SK-N-SH (cell line): ENCODE data around the gene ANKRD13B. TPM values are rescaled to one million over a fixed set of nuclear protein-coding genes. Genes with fewer than 3 reads are reported as not detected.

ENCODE experiments used
- CTCF ChIA-PET: fragments of 300-600, 350-600 bp; formaldehyde crosslinking; extraction: SDS; loops from one replicate; lab custom pipeline; 2021; lab: Yijun Ruan, JAX
- POLR2A ChIA-PET: fragments of 350-600 bp; sonication (Branson Sonifier 250); formaldehyde crosslinking; extraction: SDS; loops from one replicate; lab custom pipeline; 2020; ENCODE audit warnings: antibody characterized with exemption, inconsistent platforms; lab: Yijun Ruan, JAX
- DNase-seq: peaks from one replicate; pipeline ENCODE4 v3.0.0; 2012
- H2AFZ ChIP-seq: fragments of 200-600 bp; sonication (generic); 2 replicates; pipeline ENCODE4 v1.8.1; 2016; ENCODE audit warnings: antibody characterized with exemption, mild to moderate bottlenecking, low read depth
- H3F3A ChIP-seq: fragments of 200-600 bp; sonication (generic); replicated peaks from 2 replicates; pipeline ENCODE3; 2016; ENCODE audit warnings: antibody characterized with exemption, mild to moderate bottlenecking; ENCODE audit not compliant: insufficient read depth
- H3K27ac ChIP-seq, 2 experiments: fragments of 200-500 bp in 1 of 2; fragments of 200-600 bp in 1 of 2; sonication (Bioruptor generic) in 1 of 2; sonication (generic), shearing (Covaris generic) in 1 of 2; 2 replicates each; pipeline versions ENCODE4 v1.5.1 to v1.6.1; 2014 to 2016; ENCODE audit warnings: low read depth in 2 of 2, inconsistent platforms in 1 of 2, low read length in 1 of 2, mild to moderate bottlenecking in 1 of 2, mixed read lengths in 1 of 2
- H3K27me3 ChIP-seq: fragments of 200-600 bp; sonication (generic), shearing (Covaris generic); 2 replicates; pipeline ENCODE4 v1.6.1; 2016; ENCODE audit warnings: mixed run types; ENCODE audit not compliant: insufficient read depth
- H3K36me3 ChIP-seq, 2 experiments: fragments of 200-500 bp in 1 of 2; fragments of 200-600 bp in 1 of 2; sonication (Bioruptor generic) in 1 of 2; sonication (generic) in 1 of 2; replicated peaks in 1 of 2; 2 replicates each; pipeline versions ENCODE3 to v1.5.1; 2014 to 2016; ENCODE audit warnings: low read length in 1 of 2, mild to moderate bottlenecking in 1 of 2; ENCODE audit not compliant: insufficient read depth in 2 of 2, control insufficient read depth in 1 of 2
- H3K4me1 ChIP-seq, 2 experiments: fragments of 200-500 bp in 1 of 2; fragments of 200-600 bp in 1 of 2; sonication (Bioruptor generic) in 1 of 2; sonication (generic), shearing (Covaris generic) in 1 of 2; 2 replicates each; pipeline versions ENCODE4 v1.5.1 to v1.6.1; 2014 to 2016; ENCODE audit warnings: low read depth in 1 of 2, low read length in 1 of 2, mixed run types in 1 of 2; ENCODE audit not compliant: insufficient read depth in 2 of 2, control insufficient read depth in 1 of 2
- H3K4me2 ChIP-seq: fragments of 200-600 bp; sonication (generic), shearing (Covaris generic); 2 replicates; pipeline ENCODE4 v1.6.1; 2017; ENCODE audit warnings: mixed run types
- H3K4me3 ChIP-seq, 2 experiments: fragments of 200-500 bp in 1 of 2; fragments of 200-600 bp in 1 of 2; sonication (Bioruptor generic) in 1 of 2; sonication (generic), shearing (Covaris generic) in 1 of 2; 2 replicates each; pipeline versions ENCODE4 v1.5.1 to v1.8.1; 2014 to 2016; ENCODE audit warnings: low read depth in 2 of 2, inconsistent platforms in 1 of 2, low read length in 1 of 2, mild to moderate bottlenecking in 1 of 2, mixed read lengths in 1 of 2, moderate library complexity in 1 of 2
- H3K79me2 ChIP-seq: fragments of 200-600 bp; sonication (generic); 2 replicates; pipeline ENCODE4 v1.8.1; 2017; ENCODE audit warnings: mild to moderate bottlenecking; ENCODE audit not compliant: insufficient read depth
- H3K9ac ChIP-seq: fragments of 200-600 bp; sonication (generic); 2 replicates; pipeline ENCODE4 v1.6.1; 2017; ENCODE audit warnings: mixed run types
- H3K9me2 ChIP-seq: fragments of 200-600 bp; sonication (generic); 2 replicates; pipeline ENCODE4 v1.6.1; 2017; ENCODE audit warnings: mixed run types
- H3K9me3 ChIP-seq: fragments of 200-600 bp; sonication (generic); 2 replicates; pipeline ENCODE4 v1.6.1; 2017; ENCODE audit warnings: mixed run types, mild to moderate bottlenecking, moderate library complexity
- H4K20me1 ChIP-seq: fragments of 200-600 bp; sonication (generic); 2 replicates; pipeline ENCODE4 v1.6.1; 2017; ENCODE audit warnings: mild to moderate bottlenecking, mixed run types; ENCODE audit not compliant: insufficient read depth
- ELF1 ChIP-seq: IDR thresholded peaks from 2 replicates; pipeline ENCODE4 v1.4.0; 2012
- EP300 ChIP-seq, 2 experiments: IDR thresholded peaks; 2 replicates each; pipeline versions ENCODE4 v1.4.0 to v1.6.1; 2012; ENCODE audit warnings: borderline replicate concordance in 1 of 2, low read depth in 1 of 2, low read length in 1 of 2
- MXI1 ChIP-seq: IDR thresholded peaks from 2 replicates; pipeline ENCODE4 v1.6.1; 2012; ENCODE audit warnings: mild to moderate bottlenecking, low read depth, low read length, improper control_type of control experiment
- RAD21 ChIP-seq: IDR thresholded peaks from 2 replicates; pipeline ENCODE4 v1.6.1; 2012; ENCODE audit warnings: mild to moderate bottlenecking, low read length
- RCOR1 ChIP-seq: fragments of 150-350 bp; IDR thresholded peaks from 2 replicates; pipeline ENCODE4 v1.6.1; 2017; ENCODE audit warnings: antibody characterized with exemption, low read length
- TAF1 ChIP-seq: IDR thresholded peaks from 2 replicates; pipeline ENCODE4 v1.6.1; 2012; ENCODE audit warnings: low read depth, mild to moderate bottlenecking, low read length, moderate library complexity, borderline replicate concordance
- ZBTB33 ChIP-seq: IDR thresholded peaks from 2 replicates; pipeline ENCODE4 v1.4.0; 2012; ENCODE audit warnings: low read depth, borderline replicate concordance
- WGBS: methylation state at CpG from one replicate; pipeline ENCODE4 v1.1.6; 2017; ENCODE audit warnings: low lambda C conversion rate; 5-methylcytosine and 5-hydroxymethylcytosine counted together
- polyA plus RNA-seq, 3 experiments: library from polyadenylated mRNA; depleted of rRNA; stranded (reverse); fragments of >200 nt; gene quantifications; 2 replicates each; pipeline ENCODE4 v1.2.3, GENCODE V29; 2012
- TF ChIP-seq, protein P1 (sequence below): fragments of 200-600 bp; sonication (generic); IDR thresholded peaks from 2 replicates; pipeline ENCODE4 v1.6.1; 2017; ENCODE audit warnings: antibody characterized with exemption, mild to moderate bottlenecking, moderate library complexity
- TF ChIP-seq, protein P2 (sequence below): IDR thresholded peaks from 2 replicates; pipeline ENCODE4 v1.6.1; 2012; ENCODE audit warnings: mild to moderate bottlenecking, low read depth, low read length, moderate library complexity
- TF ChIP-seq, protein P3 (sequence below): IDR thresholded peaks from 2 replicates; pipeline ENCODE4 v1.4.0; 2012; ENCODE audit warnings: low read depth, borderline replicate concordance

Gene ANKRD13B
- polyA plus RNA-seq, 1 of the 3 experiments (the other 2 are of a cell fraction), result 16.1 TPM

GRCh38 chr17:29623283-29623647, 30.3 kb downstream of the ANKRD13B start:
- Histone ChIP-seq H4K20me1 (no peaks in the 10 kb centered on the region), H3K4me3 (peak overlapping the region; percentile 75 to 86; a peak in 3 of 4 replicates), H3K9me2 (no peaks in the 10 kb centered on the region), H2AFZ (peak overlapping the region; percentile 75; the same call in 1 of the 2 replicates), H3K79me2 (no peaks in the 10 kb centered on the region), H3K9ac (no peak overlapping the region), H3K27me3 (no peaks in the 10 kb centered on the region), H3K4me1 (peaks cover 20 to 81% of the 10 kb centered on the region in 2 experiments), H3K27ac (peak overlapping the region in 1 of 2 experiments; percentile 87; a peak in 2 of 4 replicates), H3K4me2 (peak overlapping the region; percentile 85), H3F3A (no peaks in the 10 kb centered on the region), H3K36me3 (peaks cover 0 to 2% of the 10 kb centered on the region in 2 experiments), H3K9me3 (no peaks in the 10 kb centered on the region)
- ChIA-PET CTCF (interaction anchor here (0.8 to 2.4 kb wide), 5 partner anchors 18 to 308 kb away, joined by 3 to 15 read pairs (median 3); no protein-coding TSS in a partner anchor), POLR2A (no interaction called here)
- DNase-seq, result no peak
- TF ChIP-seq ZBTB33 (no peak), RAD21 (no peak), ELF1 (no peak), RCOR1 (no peak)
- TF ChIP-seq, protein P1, sequence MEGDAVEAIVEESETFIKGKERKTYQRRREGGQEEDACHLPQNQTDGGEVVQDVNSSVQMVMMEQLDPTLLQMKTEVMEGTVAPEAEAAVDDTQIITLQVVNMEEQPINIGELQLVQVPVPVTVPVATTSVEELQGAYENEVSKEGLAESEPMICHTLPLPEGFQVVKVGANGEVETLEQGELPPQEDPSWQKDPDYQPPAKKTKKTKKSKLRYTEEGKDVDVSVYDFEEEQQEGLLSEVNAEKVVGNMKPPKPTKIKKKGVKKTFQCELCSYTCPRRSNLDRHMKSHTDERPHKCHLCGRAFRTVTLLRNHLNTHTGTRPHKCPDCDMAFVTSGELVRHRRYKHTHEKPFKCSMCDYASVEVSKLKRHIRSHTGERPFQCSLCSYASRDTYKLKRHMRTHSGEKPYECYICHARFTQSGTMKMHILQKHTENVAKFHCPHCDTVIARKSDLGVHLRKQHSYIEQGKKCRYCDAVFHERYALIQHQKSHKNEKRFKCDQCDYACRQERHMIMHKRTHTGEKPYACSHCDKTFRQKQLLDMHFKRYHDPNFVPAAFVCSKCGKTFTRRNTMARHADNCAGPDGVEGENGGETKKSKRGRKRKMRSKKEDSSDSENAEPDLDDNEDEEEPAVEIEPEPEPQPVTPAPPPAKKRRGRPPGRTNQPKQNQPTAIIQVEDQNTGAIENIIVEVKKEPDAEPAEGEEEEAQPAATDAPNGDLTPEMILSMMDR, result no peak
- WGBS, result 83% methylated on average over 4 of the region's 4 CpGs

GRCh38 chr17:29624586-29624985, 31.7 kb downstream of the ANKRD13B start:
- Histone ChIP-seq H3K9me3 (no peaks in the 10 kb centered on the region), H3K9me2 (no peaks in the 10 kb centered on the region), H3K27me3 (no peaks in the 10 kb centered on the region), H3K79me2 (no peaks in the 10 kb centered on the region), H3K36me3 (peaks cover 0 to 14% of the 10 kb centered on the region in 2 experiments), H2AFZ (no peak overlapping the region), H3K27ac (peak overlapping the region in 1 of 2 experiments; percentile 92; a peak in 2 of 4 replicates), H3F3A (no peaks in the 10 kb centered on the region), H3K9ac (no peak overlapping the region), H3K4me3 (no peak overlapping the region), H3K4me2 (no peak overlapping the region), H4K20me1 (no peaks in the 10 kb centered on the region), H3K4me1 (peaks cover 17 to 80% of the 10 kb centered on the region in 2 experiments)
- DNase-seq, result peak; percentile 41
- POLR2A ChIA-PET, result interaction anchor here (0.6 to 1.1 kb wide), 5 partner anchors 22 to 136 kb away, joined by 3 to 4 read pairs (median 3); no protein-coding TSS in a partner anchor
- 51% methylated on average over 4 of the region's 4 CpGs for WGBS
- CTCF ChIA-PET, result interaction anchor here (1.3 to 3.1 kb wide), 4 partner anchors 15 to 183 kb away, joined by 3 to 12 read pairs (median 5); partner anchors contain the start of gene ANKRD13B
- TF ChIP-seq MXI1 (peak; percentile 91), TAF1 (no peak), EP300 (IDR thresholded peaks at IDR 0.05; ENCODE audit: borderline replicate concordance in 1 of 2, low read depth in 1 of 2, low read length in 1 of 2) (no peak), RCOR1 (no peak)
- TF ChIP-seq, protein P2, sequence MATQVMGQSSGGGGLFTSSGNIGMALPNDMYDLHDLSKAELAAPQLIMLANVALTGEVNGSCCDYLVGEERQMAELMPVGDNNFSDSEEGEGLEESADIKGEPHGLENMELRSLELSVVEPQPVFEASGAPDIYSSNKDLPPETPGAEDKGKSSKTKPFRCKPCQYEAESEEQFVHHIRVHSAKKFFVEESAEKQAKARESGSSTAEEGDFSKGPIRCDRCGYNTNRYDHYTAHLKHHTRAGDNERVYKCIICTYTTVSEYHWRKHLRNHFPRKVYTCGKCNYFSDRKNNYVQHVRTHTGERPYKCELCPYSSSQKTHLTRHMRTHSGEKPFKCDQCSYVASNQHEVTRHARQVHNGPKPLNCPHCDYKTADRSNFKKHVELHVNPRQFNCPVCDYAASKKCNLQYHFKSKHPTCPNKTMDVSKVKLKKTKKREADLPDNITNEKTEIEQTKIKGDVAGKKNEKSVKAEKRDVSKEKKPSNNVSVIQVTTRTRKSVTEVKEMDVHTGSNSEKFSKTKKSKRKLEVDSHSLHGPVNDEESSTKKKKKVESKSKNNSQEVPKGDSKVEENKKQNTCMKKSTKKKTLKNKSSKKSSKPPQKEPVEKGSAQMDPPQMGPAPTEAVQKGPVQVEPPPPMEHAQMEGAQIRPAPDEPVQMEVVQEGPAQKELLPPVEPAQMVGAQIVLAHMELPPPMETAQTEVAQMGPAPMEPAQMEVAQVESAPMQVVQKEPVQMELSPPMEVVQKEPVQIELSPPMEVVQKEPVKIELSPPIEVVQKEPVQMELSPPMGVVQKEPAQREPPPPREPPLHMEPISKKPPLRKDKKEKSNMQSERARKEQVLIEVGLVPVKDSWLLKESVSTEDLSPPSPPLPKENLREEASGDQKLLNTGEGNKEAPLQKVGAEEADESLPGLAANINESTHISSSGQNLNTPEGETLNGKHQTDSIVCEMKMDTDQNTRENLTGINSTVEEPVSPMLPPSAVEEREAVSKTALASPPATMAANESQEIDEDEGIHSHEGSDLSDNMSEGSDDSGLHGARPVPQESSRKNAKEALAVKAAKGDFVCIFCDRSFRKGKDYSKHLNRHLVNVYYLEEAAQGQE, result no peak
- TF ChIP-seq, protein P3, sequence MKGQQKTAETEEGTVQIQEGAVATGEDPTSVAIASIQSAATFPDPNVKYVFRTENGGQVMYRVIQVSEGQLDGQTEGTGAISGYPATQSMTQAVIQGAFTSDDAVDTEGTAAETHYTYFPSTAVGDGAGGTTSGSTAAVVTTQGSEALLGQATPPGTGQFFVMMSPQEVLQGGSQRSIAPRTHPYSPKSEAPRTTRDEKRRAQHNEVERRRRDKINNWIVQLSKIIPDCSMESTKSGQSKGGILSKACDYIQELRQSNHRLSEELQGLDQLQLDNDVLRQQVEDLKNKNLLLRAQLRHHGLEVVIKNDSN, result no peak
